IPS-18a (cell line): Measurements from ENCODE around the gene B3GALT6.

Experiments used
- H3K27ac ChIP-seq: one replicate; pipeline ENCODE4 v1.5.1; 2013; ENCODE audit warnings: low read length
- H3K27me3 ChIP-seq: one replicate; pipeline ENCODE4 v1.6.1; 2013; ENCODE audit warnings: mild to moderate bottlenecking, low read length; ENCODE audit not compliant: control insufficient read depth, insufficient read depth
- H3K36me3 ChIP-seq: one replicate; pipeline ENCODE4 v1.6.1; 2013; ENCODE audit warnings: low read depth, low read length; ENCODE audit not compliant: control insufficient read depth
- H3K4me1 ChIP-seq: one replicate; pipeline ENCODE4 v1.6.1; 2013; ENCODE audit warnings: low read depth, low read length; ENCODE audit not compliant: control insufficient read depth
- H3K4me3 ChIP-seq: one replicate; pipeline ENCODE4 v1.5.1; 2013; ENCODE audit warnings: low read length
- H3K9ac ChIP-seq: one replicate; pipeline ENCODE4 v1.6.1; 2013; ENCODE audit warnings: mild to moderate bottlenecking, low read length, moderate library complexity
- H3K9me3 ChIP-seq: one replicate; pipeline ENCODE4 v1.6.1; 2013; ENCODE audit warnings: low read depth, low read length; ENCODE audit not compliant: control insufficient read depth

Gene B3GALT6

GRCh38 chr1:1282998-1283397 is 51.0 kb downstream of the B3GALT6 start:
- Histone ChIP-seq H3K27me3 (no peaks in the 10 kb centered on the region), H3K4me3 (no peak overlapping the region), H3K27ac (no peak overlapping the region), H3K4me1 (no peaks in the 10 kb centered on the region), H3K9me3 (no peaks in the 10 kb centered on the region), H3K9ac (no peak overlapping the region), H3K36me3 (no peaks in the 10 kb centered on the region)

GRCh38 chr1:1283821-1284220 is 51.8 kb downstream of the B3GALT6 start:
- no peaks in the 10 kb centered on the region for H3K9me3 ChIP-seq
- H3K4me3 ChIP-seq = no peak overlapping the region
- no peak overlapping the region for H3K9ac ChIP-seq
- H3K4me1 ChIP-seq = no peaks in the 10 kb centered on the region
- no peaks in the 10 kb centered on the region for H3K27me3 ChIP-seq
- no peaks in the 10 kb centered on the region for H3K36me3 ChIP-seq
- no peak overlapping the region for H3K27ac ChIP-seq
